HG03159 (cell line): Measurements from ENCODE around the gene BCR.

ENCODE experiments used
- ATAC-seq: cut with Tn5 transposase; IDR thresholded peaks from one replicate; pipeline ENCODE4 v1.9.1; 2021; ENCODE audit warnings: mild to moderate bottlenecking, moderate library complexity; ENCODE audit not compliant: unreplicated experiment

Gene BCR

DNA sequence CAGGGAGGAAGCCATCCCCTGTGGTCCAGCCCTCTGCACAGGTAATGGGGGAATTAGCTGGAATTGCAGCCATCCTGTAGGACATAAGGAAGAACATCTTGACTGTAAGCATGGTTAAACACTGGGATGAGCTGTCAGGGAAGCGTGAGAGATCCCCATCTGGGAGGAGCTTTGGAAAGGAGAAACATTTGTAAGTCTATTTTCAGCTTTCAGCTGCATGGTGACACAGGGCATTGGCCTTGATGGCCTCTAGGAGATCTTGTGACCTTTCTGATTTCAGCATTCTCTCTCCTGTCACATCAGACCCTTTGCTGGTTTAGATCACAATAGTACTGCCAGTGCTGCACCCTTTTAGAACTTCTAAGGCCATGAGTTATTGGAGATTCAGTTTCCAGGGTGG is 47.1 kb downstream of the BCR start:
- no peak for ATAC-seq

DNA sequence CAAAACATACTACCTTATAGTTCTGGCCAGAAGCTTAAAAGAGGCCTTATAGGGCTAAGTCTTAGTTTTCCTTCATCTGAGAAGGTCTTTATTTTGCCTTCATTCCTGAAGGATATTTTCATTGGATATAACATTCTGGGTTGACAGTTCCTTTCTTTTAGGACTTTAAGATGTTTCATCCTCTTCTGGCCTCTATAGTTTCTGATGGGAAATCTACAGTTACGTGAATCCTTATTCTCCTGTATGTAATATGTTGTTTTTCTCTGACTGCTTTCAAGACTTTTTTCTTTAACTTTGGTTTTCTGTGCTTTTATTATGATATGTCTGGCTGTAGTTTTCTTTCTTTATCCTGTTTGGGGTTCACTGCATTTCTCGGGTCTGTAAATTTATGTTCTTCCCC is 48.2 kb downstream of the BCR start:
- no peak for ATAC-seq

GRCh38 chr22:23229646-23230045 is 49.3 kb downstream of the BCR start:
- ATAC-seq = no peak

DNA sequence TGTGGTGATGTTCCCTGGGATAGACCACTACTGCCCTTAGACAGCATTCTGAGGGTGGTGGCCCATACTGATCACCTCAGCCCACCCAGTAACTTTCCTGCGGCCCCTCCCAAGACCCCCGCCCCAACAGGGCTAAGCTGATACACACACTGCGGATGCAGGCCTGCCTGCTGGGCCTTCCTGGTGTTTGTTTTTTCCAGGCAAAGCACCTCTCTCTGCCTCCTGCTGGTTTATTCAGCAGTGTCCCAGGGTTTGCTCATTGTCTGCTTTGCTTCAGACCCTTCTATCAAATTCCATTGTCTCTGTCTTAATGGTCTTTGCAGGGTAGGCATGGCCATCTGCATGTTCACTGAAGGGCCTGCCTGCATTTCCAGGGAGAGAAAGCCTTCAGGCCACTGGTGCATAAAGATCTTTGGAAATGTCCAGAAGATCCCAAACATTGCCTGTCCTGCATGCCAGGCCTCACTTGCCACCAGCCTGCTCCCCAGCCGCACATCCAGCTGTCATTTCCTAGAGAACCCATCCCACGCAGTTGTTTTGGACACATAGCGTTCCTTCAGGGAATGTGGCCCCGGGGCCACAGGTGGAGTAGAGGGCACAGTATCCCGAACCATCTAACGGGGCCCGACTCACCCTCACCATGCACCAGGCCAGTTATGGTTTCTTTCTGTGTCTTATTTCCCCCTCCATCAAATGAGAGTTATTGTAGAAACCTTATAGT is 50.2 kb downstream of the BCR start:
- ATAC-seq = no peak

DNA sequence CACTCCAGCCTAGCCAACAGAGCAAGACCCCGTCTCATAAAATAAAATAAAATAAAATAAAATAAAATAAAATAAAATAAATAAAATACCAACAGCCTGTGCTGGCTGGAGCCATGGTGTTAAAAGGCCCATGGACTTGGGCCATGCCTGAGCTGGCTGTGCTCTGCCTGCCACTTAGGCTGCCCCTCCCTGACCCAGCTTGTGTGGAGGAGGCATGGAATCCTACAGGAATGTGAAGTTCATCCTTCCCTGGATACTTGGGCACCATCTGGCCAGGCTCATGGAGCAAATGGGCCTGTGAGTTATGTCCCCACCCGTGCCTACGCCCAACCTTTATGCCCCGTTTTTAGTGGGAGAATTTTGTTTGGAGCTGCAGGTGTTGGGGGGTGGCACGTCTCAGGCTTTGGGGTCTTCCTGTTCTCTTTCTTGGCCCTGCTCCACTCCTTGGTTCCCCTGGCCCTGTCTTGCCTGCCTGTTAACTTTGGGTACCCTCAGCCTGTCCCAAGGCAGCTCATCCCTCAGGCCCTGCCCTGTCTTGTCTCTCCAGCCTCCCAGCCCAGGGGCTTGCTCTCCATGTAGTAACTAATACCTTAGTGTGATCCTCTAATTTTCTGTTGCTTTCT is 51.3 kb downstream of the BCR start:
- no peak for ATAC-seq

GRCh38 chr22:23232094-23232905 is 52.0 kb downstream of the BCR start:
- no peak for ATAC-seq

- no peak for ATAC-seq
These were observed 52.8 kb downstream of the BCR start for GRCh38 chr22:23233084-23233531.

- ATAC-seq = no peak
These were observed 53.6 kb downstream of the BCR start for GRCh38 chr22:23233752-23234408.

DNA sequence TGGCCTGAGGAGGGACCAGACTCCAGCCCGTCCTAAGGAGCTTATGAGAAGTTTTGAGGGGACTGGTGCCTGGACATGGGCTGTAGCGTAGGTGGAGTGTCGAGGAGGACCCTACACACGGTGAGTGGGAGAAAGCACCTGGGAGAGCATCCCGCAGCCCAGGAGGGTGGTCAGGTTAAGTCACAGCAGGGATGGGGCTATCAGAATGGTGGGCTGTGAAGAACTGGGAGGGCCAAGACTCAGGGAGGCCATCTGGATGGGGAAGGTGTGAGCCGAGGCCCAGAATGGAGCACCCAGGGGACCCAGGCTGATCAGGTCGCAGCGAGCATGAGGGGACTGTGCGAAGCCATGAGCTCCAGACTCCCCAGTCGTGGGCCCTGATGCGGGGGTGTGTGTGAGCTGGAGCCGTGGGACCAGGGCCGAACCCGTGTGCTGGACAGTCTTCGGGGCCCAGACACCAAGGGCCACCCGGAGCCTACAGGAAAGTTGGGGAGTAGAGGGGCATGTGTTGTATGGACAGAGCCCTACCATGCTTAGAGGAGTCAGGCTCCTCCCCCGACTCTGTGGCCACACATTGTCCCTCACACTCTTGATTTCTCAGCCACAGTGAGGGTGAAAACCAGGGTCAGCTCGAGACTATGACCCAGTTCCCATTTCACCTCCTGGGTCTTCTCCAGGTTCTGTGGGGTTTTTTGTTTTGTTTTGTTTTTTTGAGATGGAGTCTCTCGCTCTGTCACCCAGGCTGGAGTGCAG is 54.3 kb downstream of the BCR start:
- no peak for ATAC-seq

GRCh38 chr22:23235425-23235824 is 55.1 kb downstream of the BCR start:
- no peak for ATAC-seq

GRCh38 chr22:23236026-23236425 is 55.7 kb downstream of the BCR start:
- no peak for ATAC-seq

GRCh38 chr22:23236440-23237184 is 56.3 kb downstream of the BCR start:
- no peak for ATAC-seq

GRCh38 chr22:23237201-23237798 is 57.0 kb downstream of the BCR start:
- ATAC-seq = no peak

DNA sequence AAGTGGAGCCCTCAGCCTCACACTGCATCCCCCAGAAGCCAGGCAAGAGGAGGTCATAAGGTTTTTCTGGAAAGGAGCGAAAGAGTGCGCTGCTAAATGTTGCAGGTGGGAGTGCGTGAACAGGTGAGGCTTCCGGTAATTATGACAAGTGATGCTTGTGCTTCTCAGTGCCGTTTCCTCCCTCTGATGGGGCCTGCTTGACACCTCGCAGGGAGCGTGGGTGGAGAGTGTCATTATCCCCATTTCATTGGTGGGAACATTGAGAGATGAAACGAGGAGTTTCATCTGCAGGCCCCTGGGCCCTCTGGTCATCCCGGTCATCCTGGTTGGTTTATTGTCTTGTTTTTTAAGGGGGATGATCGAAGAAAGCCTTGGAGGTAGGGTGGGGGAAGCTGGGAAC is 57.5 kb downstream of the BCR start:
- ATAC-seq = no peak

DNA sequence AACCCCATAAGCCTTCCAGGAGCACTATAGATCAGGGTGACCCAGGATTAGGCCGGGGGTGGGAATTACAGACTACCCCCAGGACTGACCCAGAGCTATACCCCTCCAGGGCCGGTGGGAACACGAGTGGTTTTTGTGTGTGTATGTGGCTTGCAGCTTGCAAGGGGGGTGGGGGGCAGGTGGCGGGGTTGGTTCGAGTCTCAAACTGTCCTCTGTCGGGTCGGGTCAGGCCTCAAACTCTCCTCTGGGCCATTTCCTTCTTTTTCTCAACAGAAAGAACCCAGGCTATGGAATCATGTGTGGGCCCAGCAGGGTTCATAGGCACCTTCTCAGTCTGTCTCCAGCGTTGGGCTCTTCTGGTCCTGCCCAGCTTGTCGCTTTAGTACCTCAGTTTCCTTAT is 58.4 kb downstream of the BCR start:
- no peak for ATAC-seq

DNA sequence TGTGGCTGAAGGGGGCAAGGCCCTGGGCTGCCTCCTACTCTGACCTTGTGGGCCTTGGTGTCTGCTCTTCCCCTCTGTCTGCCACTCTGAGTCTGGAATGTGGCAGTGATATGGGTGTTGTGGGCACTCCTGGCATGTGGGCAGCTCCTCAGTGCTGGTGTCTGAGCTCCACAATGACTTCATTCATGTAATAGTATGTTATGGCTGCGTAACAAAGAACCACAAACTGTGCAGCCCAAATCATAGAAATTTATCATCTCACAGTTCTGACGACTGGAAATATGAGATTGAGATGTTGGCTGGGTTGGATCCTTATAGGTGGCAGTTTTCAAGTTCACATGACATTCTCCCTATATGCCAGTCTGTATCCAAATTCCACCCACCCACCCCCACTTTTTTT is 59.1 kb downstream of the BCR start:
- ATAC-seq = no peak

DNA sequence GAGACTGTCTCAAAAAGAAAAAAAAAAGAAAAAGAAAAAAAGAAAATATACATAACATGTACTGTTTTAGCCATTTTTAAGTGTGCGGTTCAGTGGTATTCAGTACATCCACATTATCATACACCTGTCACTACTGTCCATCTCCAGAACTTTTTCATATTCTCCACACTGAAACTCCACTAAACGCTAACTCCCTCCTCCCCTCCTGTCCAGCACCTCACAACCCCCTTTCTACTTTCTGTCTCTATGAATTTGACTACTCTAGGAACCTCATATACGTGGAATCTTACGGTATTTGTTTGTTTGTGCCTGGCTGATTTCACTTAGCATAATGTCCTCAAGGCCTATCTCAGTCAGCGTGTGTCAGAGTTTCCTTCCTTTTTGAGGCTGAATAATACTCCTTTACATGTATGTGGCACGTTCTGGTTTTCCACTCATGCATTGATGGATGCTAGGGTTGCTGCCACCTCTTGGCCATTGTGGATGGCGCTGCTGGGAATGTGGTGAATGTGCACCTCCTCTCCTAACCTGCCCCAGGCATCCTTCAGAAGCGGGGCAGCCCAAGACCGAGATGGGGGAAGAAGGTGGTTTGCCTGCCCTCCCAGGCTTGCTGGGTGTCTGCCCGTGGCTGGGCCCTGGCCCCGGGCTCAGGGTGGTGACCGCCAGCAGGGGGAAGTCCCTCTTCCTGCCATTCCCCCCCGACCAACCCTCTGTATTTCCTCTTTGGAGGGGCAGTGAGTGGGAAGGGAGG is 60.5 kb downstream of the BCR start:
- ATAC-seq = no peak

GRCh38 chr22:23241562-23242472 is 61.5 kb downstream of the BCR start:
- ATAC-seq = no peak
